ENCODE results near the gene KCNC4. TPM values are rescaled to one million over a fixed set of nuclear protein-coding genes. Genes with fewer than 3 reads are reported as not detected.

KCNC4 gene
- total RNA-seq, 4 donors from 2014 or later, result 4.4 to 12.0 (median 6.7) TPM

DNA sequence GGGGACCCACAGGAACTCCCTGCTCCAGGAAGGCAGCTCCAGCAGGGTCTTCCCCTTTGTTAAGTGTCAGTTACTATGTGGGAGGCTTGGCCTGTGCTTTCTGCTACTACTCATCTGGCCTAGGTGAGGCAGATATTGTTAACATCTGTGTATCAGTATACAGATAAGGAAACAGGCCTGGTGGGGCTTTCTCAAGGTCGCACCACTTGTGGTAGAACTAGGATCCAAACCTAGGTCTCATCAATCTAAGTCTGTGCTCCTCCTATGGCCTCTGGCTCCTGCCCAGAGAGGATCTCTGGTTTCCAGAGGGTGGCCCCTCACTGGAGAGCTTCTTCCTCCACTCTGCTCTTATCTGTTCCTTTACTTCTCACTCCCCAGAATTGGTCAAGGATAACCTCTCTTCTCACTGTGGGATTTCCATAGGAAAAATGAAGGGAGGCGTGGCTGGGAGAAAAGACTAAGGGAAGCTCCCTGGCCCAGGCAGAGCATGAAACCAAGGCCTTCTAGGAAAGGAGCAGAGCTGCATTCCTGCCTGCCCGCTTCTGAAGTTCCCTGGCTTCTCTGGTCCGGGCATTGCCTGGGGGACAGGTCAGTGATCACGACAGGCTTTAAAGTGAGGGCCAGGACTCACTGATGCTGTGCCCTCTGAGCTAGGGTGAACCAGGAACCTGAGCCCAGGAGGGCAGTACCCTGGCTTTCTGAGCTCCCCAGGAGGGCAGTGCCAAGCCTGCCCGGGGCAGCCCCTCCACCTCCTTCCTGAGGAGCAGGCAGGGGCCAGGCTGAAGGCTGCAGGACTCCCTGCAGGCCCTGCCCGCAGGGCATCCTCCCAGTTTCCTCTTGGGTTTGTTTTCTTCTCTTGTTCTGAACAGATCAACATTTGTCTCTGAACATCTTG is 5.8 kb downstream of the KCNC4 start:
- TF ChIP-seq, protein P1, sequence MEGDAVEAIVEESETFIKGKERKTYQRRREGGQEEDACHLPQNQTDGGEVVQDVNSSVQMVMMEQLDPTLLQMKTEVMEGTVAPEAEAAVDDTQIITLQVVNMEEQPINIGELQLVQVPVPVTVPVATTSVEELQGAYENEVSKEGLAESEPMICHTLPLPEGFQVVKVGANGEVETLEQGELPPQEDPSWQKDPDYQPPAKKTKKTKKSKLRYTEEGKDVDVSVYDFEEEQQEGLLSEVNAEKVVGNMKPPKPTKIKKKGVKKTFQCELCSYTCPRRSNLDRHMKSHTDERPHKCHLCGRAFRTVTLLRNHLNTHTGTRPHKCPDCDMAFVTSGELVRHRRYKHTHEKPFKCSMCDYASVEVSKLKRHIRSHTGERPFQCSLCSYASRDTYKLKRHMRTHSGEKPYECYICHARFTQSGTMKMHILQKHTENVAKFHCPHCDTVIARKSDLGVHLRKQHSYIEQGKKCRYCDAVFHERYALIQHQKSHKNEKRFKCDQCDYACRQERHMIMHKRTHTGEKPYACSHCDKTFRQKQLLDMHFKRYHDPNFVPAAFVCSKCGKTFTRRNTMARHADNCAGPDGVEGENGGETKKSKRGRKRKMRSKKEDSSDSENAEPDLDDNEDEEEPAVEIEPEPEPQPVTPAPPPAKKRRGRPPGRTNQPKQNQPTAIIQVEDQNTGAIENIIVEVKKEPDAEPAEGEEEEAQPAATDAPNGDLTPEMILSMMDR (IDR thresholded peaks at IDR 0.05), result no peak
- no peak for DNase-seq (ENCODE audit: low spot score)
- ATAC-seq (ENCODE audit: low FRiP score), result no peak

DNA sequence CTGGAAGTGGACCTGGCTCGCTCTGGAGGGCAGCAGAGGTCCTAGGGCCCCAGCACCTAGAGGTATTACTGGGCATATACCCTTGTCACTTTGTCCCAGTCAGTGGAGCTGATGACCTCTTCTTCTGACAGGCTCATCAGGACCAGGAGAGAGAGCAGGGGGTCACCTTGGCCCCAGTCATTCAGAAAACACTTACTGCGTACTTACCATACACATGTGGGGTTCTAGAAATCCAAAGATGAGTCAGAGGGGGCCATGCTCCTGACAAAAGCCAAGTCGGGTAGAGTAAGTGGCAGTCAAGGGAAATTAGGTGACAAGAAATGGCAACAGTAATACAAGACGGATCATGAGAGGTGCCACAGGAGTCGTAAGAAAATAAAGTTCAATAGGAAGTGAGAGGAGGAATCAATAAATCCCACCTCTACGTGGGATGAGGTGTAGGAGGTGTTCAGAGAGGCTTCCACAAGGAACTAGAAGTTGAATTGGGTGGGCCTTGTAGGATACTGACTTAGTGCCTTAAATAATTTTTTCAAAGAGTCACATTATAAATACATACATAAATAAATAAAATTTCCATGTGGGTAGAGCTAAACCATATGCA is 6.8 kb downstream of the KCNC4 start:
- ATAC-seq (ENCODE audit: low FRiP score) (no peak), DNase-seq (ENCODE audit: low spot score) (no peak)
- TF ChIP-seq, protein P1 (IDR thresholded peaks at IDR 0.05), result no peak

DNA sequence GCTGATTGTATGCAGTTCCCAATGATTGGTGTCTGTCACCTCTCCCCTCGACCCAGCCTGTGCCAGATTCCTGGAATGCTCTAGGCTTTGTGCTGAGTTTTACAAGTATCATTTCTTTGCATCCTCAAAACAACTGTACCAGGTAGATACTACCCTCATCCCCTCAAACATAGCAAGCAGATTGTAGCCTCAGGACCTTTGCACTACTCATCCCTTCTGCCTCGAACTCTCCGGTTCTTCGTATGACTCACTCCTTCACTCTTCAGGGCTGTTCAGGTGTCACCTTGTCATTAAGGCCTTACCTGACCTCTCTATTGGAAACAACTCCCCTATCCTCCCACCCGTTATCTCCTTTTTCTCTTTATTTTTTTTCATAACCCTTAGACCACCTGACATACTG is 8.0 kb downstream of the KCNC4 start:
- no peak for DNase-seq (ENCODE audit: low spot score)
- TF ChIP-seq, protein P1 (IDR thresholded peaks at IDR 0.05), result no peak
- no peak for ATAC-seq (ENCODE audit: low FRiP score)

DNA sequence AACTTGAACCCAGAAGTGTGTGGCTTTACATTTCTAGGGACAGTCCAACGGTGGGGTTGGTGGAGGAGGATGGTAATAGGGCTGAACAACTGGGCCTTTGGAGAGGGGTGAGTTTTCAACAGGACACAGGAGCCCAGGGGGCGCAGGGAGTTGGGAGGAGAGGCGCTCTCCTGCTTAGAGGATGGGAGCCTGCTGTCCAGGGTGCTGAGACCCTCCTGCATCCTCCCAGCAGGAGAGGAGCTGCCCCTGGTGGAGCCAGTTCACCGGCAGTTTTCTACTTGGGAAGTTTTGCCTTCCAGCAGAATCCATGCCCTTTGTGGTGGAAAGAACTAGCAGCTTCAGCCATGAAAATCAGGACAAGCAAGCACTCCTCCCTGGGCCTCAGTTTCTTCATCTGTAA is 8.6 kb downstream of the KCNC4 start:
- ATAC-seq (ENCODE audit: low FRiP score) (no peak), DNase-seq (ENCODE audit: low spot score) (no peak)
- TF ChIP-seq, protein P1 (IDR thresholded peaks at IDR 0.05), result no peak

DNA sequence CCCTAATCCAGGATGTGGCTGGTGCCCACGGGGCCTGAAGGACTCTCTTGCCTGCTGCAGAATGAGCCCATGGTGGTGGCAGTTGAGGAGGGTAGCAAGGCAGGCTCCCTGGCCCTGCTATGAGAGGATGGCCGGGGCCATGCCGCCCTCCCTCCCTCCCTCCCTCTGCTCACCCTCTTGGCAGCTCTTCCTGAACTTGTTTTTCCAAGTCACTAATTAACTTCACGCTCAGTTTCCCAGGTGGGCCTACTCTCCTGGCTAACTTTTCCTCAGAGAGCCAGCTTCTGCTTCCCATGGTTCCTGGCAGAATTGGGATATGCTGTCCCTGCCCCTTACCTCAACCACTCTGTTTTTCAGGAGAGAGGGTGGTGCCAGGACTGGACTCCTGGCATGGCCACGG is 10.2 kb downstream of the KCNC4 start:
- DNase-seq (ENCODE audit: low spot score) (no peak), ATAC-seq (ENCODE audit: low FRiP score) (no peak)
- TF ChIP-seq, protein P1 (IDR thresholded peaks at IDR 0.05), result no peak

DNA sequence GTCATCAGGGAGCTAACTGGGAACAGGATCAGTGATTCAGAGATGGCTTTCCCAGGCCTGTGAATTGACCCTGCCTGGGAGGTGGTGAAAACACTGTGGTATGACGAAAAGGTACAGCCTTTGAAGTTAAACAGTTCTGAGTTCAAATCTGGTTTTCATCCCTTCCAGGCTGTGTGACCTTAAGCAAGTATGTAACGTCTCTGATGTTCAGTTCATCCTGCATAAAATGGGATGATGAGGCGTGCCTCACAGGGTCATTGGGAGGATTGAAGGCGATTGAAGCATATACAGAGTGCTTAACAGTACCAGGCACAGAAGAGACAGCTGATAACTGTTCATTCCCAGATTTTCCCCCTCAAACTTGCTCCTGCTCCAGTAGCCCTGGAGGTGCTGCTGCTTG is 11.0 kb downstream of the KCNC4 start:
- no peak for ATAC-seq (ENCODE audit: low FRiP score)
- no peak for DNase-seq (ENCODE audit: low spot score)
- TF ChIP-seq, protein P1 (IDR thresholded peaks at IDR 0.05), result no peak

DNA sequence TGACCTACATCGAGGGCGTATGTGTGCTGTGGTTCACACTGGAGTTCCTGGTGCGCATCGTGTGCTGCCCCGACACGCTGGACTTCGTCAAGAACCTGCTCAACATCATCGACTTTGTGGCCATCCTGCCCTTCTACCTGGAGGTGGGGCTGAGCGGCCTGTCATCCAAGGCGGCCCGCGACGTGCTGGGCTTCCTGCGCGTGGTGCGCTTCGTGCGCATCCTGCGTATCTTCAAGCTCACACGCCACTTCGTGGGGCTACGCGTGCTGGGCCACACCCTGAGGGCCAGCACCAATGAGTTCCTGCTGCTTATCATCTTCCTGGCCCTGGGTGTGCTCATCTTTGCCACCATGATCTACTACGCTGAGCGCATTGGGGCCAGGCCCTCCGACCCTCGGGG is 13.0 kb downstream of the KCNC4 start:
- DNase-seq (ENCODE audit: low spot score) (no peak), ATAC-seq (ENCODE audit: low FRiP score) (no peak)
- TF ChIP-seq, protein P1 (IDR thresholded peaks at IDR 0.05), result no peak

Data from omental fat pad (tissue), 4 donors.